Epithelial cell of prostate (primary cell): Measurements from ENCODE around the gene PLEKHJ1.
A peak's percentile ranks its signal among the peaks of the same experiment; 100 is the strongest.

ENCODE experiments used
- DNase-seq: peaks from one replicate; pipeline ENCODE4 v3.0.0-alpha.2; 2011; ENCODE audit warnings: low read depth, low spot score
- H3K27ac ChIP-seq: fragments of 450-650 bp; 2 replicates; pipeline ENCODE4 v1.5.1; 2017; ENCODE audit warnings: mild to moderate bottlenecking

The PLEKHJ1 gene

GRCh38 chr19:2270423-2271233, 34.5 kb upstream of the PLEKHJ1 start:
- H3K27ac ChIP-seq, result peak overlapping the region; percentile 93
- no peak for DNase-seq

DNA sequence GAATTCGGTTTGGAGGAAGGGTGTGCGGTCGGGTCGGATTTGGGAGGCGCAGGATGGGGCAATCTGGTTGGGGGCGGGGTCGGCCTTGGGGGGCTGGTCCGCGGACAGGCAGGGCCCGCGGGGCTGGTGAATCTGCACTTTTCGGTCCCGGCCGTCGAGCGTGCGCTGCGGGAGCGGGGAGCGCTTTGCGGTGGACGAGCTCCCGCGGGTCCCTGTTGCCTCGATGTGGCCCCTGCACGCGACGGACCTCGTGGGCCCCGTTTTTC, 34.0 kb upstream of the PLEKHJ1 start:
- peak overlapping the region; percentile 93 for H3K27ac ChIP-seq
- no peak for DNase-seq

GRCh38 chr19:2269244-2270156, 33.4 kb upstream of the PLEKHJ1 start:
- peak; percentile 72 for DNase-seq
- peak overlapping the region; percentile 93 for H3K27ac ChIP-seq

GRCh38 chr19:2268861-2269243, 32.7 kb upstream of the PLEKHJ1 start:
- DNase-seq, result no peak
- H3K27ac ChIP-seq, result peak overlapping the region; percentile 93

DNA sequence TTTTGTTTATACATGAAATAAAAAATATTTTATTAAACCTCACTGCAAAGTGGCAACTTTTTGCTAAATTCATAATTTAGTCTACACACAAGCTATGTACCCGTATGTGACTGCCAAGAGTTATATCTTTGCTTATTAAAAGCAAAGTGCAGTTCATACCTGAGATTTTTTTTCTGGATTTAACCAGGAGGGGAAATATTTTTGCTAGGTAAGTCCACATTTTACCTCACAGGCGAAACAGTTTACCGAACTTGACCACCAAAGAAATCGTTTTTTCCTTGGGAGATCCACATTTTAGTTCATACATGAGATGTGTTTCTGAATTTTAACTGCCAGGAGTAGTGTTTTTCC, 32.3 kb upstream of the PLEKHJ1 start:
- no peak for DNase-seq
- H3K27ac ChIP-seq, result no peak overlapping the region

DNA sequence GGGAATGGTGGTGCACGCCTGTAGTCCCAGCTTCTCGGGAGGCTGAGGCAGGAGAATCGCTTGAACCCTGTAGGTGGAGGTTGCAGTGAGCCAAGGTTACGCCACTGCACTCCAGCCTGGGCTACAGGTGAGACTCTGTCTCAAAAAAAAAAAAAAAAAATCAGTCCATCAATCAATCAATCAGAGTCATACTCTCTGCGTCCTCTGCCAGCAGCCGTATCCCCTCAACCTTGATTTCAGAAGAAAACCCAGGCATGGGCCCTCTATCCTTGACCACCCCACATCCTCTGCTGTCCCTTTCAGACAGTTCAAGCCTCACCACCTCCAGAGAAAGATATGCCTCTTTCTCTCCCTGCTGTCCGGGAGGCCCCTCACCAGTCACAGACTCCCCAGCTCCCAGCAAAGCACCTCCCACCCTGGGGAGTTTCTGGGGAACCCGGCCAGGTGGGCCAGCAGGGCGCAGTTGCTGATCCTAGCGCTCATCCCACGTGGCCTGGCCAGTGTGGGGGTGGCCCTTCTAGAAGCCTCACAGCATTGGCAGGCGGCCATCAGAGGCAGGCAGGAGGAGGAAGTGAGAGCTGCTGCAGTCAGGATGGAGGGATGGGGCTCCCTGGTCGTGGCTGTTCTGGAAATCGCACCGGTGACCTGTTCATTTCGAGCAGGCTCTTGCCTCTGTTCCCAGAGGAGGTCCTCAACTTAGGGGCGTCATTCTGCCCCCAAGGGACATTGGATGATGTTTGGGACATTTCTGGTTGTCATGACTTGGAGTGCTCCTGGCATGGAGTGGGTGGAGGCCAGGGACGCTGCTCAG, 30.3 kb upstream of the PLEKHJ1 start:
- H3K27ac ChIP-seq, result no peak overlapping the region
- no peak for DNase-seq

GRCh38 chr19:2261438-2262172, 25.5 kb upstream of the PLEKHJ1 start:
- H3K27ac ChIP-seq, result no peak overlapping the region
- no peak for DNase-seq

DNA sequence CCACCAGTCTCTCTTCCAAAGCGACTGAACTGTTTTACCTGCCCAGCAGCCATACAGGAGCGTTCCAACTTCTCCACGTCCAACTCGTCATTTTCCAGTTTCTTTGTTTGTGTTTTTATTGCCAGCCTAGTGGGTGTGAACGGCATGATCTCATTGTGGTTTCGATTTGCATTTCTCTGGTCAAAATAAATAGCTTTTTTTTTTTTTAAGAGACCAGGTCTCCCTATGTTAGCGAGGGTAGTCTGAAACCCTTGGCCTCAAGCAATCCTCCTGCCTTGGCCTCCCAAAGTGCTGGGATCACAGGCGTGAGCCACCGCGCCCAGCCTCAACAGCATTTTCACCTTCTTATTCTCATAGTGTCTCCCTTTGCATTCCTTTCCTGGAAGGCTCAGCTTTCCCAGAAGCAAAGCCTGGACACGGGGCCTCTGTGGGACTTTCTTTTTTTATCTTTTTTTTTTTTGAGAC, 24.2 kb upstream of the PLEKHJ1 start:
- no peak overlapping the region for H3K27ac ChIP-seq

DNA sequence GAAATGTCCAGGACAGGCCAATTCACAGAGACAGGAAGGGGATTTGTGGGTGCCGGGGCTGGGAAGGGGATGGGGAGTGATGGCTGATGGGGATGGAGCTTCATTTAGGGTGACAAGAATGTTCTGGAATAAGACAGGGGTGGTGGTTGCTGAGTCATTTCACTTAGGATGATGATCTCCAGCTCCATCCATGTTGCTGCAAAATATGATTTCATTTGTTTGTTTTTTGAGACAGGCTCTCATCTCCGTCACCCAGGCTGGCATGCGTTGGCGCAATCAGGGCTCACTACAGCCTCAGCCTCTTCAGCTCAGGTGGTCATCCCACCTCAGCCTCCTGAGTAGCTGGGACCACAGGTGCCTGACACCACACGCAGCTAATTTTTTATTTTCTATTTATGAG, 23.2 kb upstream of the PLEKHJ1 start:
- H3K27ac ChIP-seq, result no peak overlapping the region
- no peak for DNase-seq

More for the DNA sequence above, 24.2 kb upstream of the PLEKHJ1 start:
- no peak for DNase-seq

DNA sequence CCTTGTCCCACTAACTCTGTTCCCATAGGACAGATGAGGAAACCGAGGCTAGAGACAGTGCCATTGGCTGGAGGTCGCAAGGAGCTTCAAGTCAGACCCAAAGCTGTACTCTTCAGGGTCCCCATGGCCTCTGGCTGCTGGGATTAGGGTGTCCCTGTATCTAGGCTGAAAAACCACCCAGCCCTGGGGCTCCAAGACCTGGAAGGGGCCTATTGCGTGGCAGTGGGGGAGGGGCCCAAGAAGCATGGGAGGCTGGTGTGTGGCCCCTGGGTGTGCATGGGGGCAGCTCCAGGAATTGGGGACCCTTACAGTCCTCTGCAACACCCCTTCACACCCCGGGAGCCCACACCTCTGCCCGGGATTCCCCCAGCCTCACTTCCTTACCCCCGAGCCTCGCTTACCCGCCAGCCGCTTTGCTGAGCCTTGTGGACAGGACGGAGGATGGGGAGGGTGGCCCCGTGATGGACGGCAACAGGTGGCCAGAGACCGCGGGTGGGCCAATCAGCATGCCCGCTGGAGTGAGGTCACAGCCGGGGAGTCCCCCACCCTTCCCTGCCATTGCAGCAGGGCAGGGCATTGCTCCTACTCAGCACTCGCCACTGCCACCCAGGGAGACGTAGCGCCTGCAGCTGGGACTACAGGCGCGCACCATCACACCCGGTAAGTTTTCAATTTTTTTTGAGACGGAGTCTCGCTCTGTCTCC, 20.0 kb upstream of the PLEKHJ1 start, which contains the start of gene JSRP1:
Gene JSRP1 (minus strand): TSS at position 436 of the 704 bp plus-strand sequence. CDS start 1,103 bp downstream, outside the sequence.
- no peak for DNase-seq
- no peak within 1 kb of the TSS for H3K27ac ChIP-seq

- DNase-seq, result no peak
Observed at GRCh38 chr19:2255112-2255845, 19.1 kb upstream of the PLEKHJ1 start.

GRCh38 chr19:2254064-2254872, 18.1 kb upstream of the PLEKHJ1 start:
- DNase-seq, result no peak
- H3K27ac ChIP-seq, result no peak overlapping the region

More at GRCh38 chr19:2255112-2255845, 19.1 kb upstream of the PLEKHJ1 start:
- no peak overlapping the region for H3K27ac ChIP-seq

- no peak for DNase-seq
- no peak overlapping the region for H3K27ac ChIP-seq
Observed at GRCh38 chr19:2253106-2254063, 17.3 kb upstream of the PLEKHJ1 start.

- no peak overlapping the region for H3K27ac ChIP-seq
- no peak for DNase-seq
Observed at GRCh38 chr19:2252797-2253105, 16.6 kb upstream of the PLEKHJ1 start.

- no peak for DNase-seq
- H3K27ac ChIP-seq, result no peak overlapping the region
Observed at GRCh38 chr19:2252055-2252796, 16.1 kb upstream of the PLEKHJ1 start.
